ENCODE data around the gene SNRPA.
"Not testable (repeated sequence)": the region's sequence is repeated elsewhere in the genome, so short reads cannot be mapped to it uniquely, and the experiment has no call there.

The SNRPA gene

GRCh38 chr19:40802300-40803169, 51.5 kb downstream of the SNRPA start:
- DNase-seq (ENCODE audit: low read depth), result no peak

DNA sequence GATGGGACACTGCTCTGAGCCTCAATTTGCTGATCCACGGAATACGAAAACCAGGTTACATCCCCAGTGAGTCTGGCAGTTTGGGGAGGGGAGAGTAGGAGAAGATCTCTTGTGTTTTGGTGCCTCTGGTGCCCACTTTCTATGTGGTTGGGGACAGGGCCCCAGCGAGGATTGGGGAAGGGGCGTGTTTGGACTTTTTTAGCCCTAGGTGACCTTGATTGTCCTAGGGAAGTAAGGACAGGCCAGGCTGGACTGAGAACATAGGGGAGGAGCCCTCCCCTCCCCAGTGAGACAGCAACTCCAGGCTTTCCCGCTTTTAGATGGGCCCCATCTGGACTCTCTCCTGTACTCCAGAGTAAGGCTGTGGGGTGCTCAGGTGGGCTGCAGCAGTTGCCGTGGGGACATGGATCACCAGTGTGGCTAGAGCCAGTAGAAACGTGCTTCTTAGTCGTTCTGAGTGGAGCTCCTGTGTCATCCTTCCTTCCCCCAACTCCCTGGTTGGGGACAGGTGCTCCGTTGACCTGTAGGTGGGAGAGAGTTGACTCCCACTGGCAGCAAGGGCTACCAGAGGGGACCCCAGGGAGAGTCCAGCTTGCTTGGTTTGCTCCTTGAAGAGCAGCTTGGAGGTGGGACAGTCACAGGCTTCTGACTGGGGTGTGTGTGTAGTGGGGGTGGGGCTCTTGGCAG, 52.3 kb downstream of the SNRPA start:
- no peak for DNase-seq (ENCODE audit: low read depth)

DNA sequence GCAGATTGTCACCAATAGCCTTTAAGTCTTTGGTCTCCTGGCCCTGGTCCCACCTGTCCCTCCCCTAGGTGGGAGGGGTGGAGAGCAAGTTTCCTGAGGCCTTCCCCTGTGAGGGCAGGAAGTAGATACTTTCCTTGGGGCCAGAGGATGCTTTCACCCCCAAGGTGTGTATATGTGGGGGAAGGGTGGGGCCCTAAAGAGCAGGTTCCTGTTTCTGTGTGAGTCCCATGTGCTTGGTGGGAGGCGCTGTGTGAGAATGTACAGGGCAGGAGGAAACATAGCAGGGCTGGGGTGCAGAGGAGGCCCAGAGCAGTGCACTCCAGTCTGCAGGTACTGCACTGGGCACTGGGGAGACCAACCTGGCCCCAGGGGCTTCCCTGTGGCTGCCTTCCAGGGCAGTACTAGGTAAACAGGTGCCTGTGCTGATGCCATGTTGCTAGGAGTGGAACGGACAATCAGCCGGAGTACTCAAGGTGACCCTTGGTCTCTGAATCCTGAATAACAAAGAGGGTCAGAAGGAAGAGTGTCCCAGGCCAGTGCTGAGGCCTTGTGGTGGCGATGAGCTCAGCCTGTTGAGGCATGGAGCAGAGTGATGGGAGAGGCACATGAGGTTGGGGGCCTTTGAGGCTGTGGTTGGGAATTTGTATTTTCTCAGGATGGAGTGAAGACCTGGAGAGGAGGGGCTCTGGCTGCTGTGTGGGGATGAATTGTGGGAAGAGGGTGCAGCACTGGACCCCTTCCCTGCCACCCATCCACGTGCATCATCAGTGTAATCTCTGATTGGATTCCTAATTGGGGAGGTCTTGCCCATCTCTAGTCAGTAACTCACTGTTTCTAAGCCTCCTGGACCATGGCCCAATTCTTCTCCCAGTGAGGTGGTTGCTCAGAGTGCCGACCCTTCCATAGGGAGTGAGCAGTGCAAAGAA, 53.1 kb downstream of the SNRPA start:
- DNase-seq (ENCODE audit: low read depth), result no peak

GRCh38 chr19:40804783-40805242, 53.8 kb downstream of the SNRPA start:
- DNase-seq (ENCODE audit: low read depth), result no peak

GRCh38 chr19:40805258-40805868, 54.4 kb downstream of the SNRPA start:
- no peak for DNase-seq (ENCODE audit: low read depth)

GRCh38 chr19:40806423-40807146, 55.6 kb downstream of the SNRPA start:
- DNase-seq (ENCODE audit: low read depth), result peak; percentile 65

DNA sequence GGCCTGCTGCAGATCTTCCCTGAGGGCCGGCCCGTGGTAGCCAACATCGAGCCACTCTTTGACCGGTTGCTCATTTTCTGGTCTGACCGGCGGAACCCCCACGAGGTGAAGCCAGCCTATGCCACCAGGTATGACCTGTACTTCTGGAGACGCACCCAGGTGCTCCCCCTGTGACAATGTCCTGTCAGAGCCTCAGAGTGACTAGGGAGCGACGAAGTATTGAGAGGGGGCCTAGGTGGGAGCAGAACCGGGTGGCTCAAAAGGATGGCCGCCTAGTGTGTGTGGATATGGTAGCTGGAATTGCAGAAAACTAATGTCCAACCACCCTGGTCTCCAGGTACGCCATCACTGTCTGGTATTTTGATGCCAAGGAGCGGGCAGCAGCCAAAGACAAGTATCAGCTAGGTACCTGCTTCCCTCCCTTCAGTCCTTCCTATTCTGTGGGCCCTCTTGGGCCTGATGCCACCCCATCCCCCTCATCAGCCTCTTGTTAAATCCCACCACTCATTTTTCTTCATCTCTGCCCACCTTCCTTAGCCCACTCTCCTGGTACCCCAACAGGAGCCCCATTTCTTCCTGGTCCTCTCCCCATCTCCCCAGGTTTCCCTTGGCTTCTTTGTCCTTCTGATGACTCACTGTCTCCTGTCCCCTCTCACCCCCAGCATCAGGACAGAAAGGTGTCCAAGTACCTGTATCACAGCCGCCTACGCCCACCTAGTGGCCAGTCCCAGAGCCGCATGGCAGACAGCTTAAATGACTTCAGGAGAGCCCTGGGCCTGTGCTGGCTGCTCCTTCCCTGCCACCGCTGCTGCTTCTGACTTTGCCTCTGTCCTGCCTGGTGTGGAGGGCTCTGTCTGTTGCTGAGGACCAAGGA, 56.4 kb downstream of the SNRPA start:
- no peak for DNase-seq (ENCODE audit: low read depth)

DNA sequence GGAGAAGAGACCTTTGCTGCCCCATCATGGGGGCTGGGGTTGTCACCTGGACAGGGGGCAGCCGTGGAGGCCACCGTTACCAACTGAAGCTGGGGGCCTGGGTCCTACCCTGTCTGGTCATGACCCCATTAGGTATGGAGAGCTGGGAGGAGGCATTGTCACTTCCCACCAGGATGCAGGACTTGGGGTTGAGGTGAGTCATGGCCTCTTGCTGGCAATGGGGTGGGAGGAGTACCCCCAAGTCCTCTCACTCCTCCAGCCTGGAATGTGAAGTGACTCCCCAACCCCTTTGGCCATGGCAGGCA, 57.0 kb downstream of the SNRPA start:
- no peak for DNase-seq (ENCODE audit: low read depth)

DNA sequence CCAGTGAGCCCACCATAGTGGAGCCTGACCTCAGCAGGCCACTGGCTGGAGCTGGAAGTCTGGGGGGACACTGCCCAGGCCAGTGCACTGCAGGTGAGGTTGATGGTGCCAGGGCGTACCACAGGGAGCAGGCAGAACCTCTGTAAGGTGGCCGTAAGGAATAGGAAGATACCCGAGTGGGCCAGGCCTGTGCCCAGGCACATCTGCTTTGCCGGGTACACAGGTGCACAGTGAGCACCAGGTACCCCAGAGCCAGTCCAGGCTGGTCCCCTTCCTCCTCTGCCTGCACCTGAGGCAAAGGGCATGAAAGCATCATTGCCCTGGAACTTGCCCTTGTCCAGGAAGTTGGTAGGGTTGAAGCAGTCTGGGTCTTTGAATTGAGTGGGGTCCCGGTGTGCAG, 57.5 kb downstream of the SNRPA start:
- DNase-seq (ENCODE audit: low read depth), result no peak

DNA sequence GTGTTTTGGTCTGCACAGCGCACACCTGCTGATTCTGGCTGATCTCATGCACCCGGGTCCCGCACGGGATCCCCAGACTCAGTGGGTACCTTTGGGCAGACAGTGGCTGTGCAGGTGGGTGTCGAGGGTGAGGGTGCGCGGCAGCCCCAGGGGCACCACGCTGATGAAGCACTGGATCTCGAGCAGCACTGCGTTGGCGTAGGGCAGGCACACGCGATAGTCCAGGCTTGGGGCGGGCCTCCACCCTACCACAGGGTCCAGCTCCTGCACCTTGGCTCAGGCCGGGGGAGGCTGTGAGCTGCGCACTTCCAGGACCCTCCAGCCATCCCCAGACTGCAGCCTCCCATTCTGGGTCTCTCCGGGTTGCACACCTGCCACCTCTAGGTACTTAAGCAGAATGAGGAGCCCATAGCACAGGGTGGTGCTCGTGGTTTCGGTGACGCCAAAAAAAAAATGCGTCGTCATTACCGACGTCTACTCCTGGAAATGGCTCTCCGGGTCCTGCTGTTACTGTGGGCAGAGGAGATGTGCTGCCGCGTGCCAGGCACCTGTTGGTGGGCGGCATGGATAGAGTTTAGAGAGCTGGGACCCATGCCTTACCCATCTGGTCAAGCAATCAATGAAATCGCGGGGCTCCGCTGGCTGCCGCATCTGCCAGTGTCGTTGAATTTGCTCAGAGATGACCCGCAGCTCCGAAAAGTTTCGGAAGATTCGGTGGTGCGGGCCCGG, 58.5 kb downstream of the SNRPA start:
- no peak for DNase-seq (ENCODE audit: low read depth)

GRCh38 chr19:40810160-40810559, 59.2 kb downstream of the SNRPA start:
- DNase-seq (ENCODE audit: low read depth), result no peak

- DNase-seq (ENCODE audit: low read depth), result peak; percentile 34
Observed at GRCh38 chr19:40810649-40811408, 59.8 kb downstream of the SNRPA start.

DNA sequence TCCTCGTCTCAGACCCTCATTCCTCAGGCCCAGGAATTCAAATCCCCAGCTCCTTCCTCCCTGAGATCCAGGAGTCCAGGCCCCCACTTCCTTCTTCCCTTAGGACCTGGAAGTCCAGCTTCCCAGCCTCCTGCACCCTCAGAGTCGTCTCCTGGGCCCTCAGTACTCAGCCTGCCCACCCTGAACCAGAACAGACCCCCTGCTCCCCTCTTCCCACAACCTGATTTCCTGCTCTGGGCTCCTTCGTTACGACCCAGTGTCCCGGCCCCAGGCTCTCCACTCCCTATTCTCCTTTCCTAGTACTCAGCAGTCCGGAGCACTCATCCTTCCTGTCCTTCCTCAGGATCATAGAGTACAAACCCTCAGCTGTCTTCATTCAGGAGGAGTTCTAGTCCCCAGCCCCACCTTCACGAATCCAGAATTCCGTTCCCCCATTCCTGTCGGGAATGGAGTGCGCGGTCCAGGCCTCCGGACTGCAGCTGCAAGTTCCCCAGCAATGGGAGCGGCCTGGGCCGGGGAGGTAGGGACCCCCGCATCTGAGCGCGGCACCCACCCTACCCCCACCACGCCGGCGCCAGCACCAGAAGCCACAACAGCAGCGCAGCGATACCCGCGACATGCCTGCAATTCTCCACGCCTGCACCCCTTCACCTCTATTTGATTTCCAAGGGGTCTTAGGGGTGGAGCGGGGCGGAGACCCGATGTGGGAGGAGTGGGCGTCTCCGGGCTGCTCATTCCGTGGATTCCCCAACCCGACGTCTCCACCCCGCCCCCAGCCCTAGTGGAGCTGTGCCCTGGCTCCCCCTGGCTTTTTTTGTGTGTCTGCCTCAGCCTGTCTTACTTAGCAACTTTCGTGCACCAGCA, 60.7 kb downstream of the SNRPA start:
- no peak for DNase-seq (ENCODE audit: low read depth)

DNA sequence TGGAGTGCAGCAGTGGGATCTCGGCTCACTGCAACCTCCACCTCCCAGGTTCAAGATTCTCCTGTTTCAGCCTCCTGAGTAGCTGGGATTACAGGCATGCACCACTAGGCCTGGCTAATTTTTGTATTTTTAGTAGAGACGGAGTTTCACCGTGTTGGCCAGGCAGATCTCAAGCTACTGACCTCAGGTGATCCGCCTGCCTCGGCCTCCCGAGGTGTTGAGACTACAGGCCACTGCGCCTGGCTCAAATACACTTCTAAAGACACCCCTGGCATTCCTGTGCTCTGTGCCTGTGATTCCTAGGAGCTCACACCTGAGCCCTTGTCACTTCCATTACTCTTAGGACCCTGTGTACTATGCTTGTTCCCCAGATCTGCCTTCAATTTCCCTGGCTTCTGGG, 61.6 kb downstream of the SNRPA start:
- DNase-seq (ENCODE audit: low read depth), result not testable (repeated sequence)

GRCh38 chr19:40813182-40813581, 62.2 kb downstream of the SNRPA start:
- DNase-seq (ENCODE audit: low read depth), result no peak
